OCI-LY7 (cell line): ENCODE measurements around the gene ZNF708.

Experiments used
- CTCF ChIP-seq: fragments of 200-600 bp; sonication (generic); conservative IDR thresholded peaks from 2 replicates; pipeline ENCODE4 v1.5.1; 2014; ENCODE audit warnings: mild to moderate bottlenecking, antibody characterized with exemption, low read length, moderate library complexity, mixed read lengths
- EZH2phosphoT487 ChIP-seq: fragments of 200-600 bp; sonication (generic); IDR thresholded peaks from 2 replicates; pipeline ENCODE4 v1.6.1; 2018; ENCODE audit warnings: low read depth, borderline replicate concordance, mild to moderate bottlenecking, mixed run types, antibody characterized with exemption, low read length, moderate library complexity, mixed read lengths

- TF ChIP-seq CTCF (no peak), EZH2phosphoT487 (no peak)
Observed at GRCh38 chr19:21326169-21326568, 3.0 kb downstream of the ZNF708 start.
